ENCODE results near the gene COPE.

GRCh38 chr19:18901491-18901890 is 17.7 kb downstream of the COPE start:
- TF ChIP-seq, protein P1, sequence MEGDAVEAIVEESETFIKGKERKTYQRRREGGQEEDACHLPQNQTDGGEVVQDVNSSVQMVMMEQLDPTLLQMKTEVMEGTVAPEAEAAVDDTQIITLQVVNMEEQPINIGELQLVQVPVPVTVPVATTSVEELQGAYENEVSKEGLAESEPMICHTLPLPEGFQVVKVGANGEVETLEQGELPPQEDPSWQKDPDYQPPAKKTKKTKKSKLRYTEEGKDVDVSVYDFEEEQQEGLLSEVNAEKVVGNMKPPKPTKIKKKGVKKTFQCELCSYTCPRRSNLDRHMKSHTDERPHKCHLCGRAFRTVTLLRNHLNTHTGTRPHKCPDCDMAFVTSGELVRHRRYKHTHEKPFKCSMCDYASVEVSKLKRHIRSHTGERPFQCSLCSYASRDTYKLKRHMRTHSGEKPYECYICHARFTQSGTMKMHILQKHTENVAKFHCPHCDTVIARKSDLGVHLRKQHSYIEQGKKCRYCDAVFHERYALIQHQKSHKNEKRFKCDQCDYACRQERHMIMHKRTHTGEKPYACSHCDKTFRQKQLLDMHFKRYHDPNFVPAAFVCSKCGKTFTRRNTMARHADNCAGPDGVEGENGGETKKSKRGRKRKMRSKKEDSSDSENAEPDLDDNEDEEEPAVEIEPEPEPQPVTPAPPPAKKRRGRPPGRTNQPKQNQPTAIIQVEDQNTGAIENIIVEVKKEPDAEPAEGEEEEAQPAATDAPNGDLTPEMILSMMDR (IDR thresholded peaks at IDR 0.05): no peak
- TF ChIP-seq POLR2AphosphoS5 (IDR thresholded peaks at IDR 0.05; ENCODE audit: low read depth, low read length): no peak

All from Panc1 (cell line).